Stimulated activated CD8-positive, alpha-beta memory T cell treated with anti-CD3 and anti-CD28 coated beads, Interleukin-7, amount 100 ng/mL, for 1 hour (primary cell): ENCODE data around the gene CHCHD3.

Experiments used
- DNase-seq, 2 donors: peaks; one replicate each; pipeline ENCODE4 v3.0.0-alpha.2; 2020; ENCODE audit warnings: low read depth in 2 of 2

Gene CHCHD3

DNA sequence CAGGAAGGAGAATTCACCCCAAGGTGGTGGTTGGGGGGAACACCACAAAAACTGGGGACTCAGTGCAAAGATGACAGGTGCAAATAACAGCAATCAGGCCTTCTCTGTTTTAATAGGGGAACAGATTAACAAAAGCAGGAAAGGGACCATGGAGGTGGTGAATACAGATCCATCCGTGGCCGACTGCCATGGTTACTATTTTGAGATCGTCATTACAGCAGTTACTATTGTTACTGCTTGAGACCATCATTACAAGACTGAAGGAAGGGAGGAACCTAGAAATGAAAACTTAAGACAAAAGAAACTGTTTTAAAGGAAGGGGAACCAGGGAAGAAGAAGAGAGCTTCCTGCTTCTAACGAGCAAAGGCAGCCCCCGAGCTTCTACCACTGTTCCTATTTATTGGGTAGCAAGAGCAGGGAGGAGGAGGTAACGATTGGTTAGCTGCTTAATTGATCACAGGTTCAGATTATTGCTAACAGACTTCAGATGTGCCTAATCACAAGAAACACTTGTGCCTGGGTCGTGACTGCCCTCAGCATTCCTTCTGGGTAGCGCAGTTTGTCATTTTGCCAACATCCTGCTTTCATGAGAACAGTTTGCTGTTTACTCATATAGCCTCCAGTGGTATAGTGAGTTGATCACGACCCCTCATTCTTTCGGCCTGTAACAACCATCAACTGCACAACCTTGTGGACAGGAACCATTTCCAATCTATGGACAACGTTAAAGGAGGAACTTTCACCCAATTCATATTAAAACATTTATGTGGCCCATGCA is 216.3 kb downstream of the CHCHD3 start:
- no peak for DNase-seq

DNA sequence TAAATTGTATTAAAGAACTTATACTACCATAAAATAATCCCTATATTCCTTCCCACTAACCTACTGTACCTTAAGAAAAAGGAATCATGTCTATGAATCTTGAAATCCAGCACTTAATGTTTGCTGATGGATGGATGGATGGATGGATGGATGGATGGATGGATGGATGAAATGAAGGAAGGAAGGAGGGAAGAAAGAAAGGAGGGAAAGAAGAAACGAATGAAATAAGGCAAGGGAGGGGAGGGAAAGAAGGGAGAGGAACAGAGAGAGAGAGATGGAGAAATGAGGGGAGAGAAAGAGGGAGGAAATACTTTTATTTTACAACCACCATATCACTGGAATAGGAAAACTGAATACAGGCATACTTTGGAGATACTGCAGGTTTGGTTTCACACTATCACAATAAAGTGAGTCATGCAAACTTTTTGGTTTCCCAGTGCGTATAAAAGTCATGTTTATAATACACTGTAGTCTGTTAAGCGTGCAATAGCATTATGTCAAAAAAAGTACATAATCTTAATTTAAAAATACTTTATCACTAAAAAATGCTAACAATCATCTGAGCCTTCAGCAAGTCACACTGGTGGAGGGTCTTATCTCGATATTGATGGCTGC is 219.8 kb downstream of the CHCHD3 start:
- DNase-seq: no peak

GRCh38 chr7:132861424-132861823 is 220.5 kb downstream of the CHCHD3 start:
- DNase-seq: no peak

DNA sequence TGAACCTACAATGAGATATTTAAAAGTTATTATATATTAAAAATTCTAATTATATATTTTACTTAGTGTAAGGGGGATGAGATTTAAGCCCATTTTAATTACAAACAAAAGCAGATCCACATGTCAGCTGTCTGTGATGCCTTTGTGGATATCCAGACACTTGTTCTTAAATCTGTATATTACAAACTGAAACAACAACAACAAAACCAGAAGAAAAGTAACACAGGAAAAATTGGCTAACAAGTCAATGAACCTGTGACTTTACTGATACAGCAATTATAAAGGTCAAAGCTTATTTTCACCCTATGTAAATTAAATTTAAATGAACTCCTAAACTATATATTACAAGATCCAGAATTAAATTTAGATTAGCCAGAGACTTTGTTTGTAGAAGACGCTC is 222.7 kb downstream of the CHCHD3 start:
- no peak for DNase-seq

- no peak for DNase-seq
Observed at GRCh38 chr7:132858760-132859159, 223.1 kb downstream of the CHCHD3 start.

DNA sequence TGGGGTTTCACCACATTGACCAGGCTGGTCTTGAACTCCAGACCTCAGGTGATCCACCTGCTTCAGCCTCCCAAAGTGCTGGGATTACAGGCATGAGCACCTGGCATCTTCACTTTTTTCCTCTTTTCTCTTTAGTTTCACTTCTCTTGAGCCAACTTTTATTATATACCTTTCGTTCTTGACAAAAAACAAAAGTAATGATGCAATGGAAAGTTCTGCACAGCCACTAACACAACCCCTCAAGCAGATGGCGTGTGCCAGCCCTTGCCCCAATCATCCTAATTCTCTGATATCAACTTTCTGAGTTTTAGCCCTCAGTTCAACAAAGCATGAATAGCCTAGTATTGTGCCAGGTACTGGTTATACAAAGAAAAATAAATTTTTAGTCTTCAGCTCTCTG is 223.6 kb downstream of the CHCHD3 start:
- no peak for DNase-seq

GRCh38 chr7:132857703-132858102 is 224.2 kb downstream of the CHCHD3 start:
- DNase-seq: no peak

- DNase-seq: no peak
Observed at GRCh38 chr7:132857031-132857430, 224.9 kb downstream of the CHCHD3 start.

DNA sequence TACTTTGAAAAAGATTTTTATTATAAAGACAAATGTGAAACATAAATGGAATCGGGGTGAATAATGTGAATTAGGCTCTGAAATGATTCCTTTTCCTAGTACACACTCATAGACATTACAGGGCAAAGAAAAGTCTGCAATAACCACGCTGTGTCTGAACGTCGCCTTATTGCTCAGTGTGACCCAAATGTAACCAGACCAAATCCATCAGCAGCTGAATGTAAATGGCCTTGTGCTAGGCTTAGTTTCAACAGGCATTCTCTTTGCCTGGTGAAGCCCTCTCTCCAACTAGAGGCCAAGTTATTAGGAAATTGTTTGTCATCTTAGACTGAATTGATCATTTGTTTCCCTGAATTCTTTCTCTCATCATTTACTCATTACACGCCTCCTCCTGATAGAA is 225.5 kb downstream of the CHCHD3 start:
- no peak for DNase-seq

DNA sequence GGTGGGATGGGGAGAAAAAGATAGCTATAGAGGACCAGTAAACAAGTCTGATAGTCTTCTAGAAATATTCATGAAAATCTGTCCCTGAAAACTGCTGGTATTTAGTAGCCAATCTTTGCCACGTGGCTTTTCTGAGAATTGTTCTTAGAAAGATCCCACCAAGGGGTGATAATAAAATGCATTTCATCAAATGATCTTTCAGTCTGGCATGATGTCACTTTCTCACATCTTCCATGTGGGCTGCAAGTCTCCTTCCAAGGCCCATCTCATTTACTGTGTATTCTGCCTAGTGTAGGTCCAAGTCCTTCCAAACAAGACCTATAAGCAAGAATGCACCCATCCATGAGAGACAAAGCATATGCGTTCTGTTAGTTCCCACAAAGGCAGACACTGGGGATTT is 226.0 kb downstream of the CHCHD3 start:
- no peak for DNase-seq

DNA sequence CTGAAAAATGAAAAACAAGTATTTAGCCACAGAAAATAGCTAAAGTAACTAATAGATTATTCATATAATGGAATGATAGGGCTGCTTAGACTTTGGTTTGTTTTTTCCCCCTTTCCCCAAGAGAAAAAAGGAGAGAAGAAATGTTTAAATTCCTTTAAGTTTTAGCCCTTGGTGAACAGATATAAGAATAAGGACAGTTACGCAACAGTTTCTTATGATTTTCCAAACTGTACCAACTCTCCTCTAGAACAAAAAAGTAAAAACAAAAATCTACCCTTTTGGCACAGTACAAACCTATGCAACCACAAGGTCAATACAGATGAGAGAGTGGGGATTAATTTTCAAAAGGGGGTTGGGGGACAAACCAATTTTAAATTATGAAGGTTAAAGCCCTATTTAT is 227.7 kb downstream of the CHCHD3 start:
- no peak for DNase-seq

DNA sequence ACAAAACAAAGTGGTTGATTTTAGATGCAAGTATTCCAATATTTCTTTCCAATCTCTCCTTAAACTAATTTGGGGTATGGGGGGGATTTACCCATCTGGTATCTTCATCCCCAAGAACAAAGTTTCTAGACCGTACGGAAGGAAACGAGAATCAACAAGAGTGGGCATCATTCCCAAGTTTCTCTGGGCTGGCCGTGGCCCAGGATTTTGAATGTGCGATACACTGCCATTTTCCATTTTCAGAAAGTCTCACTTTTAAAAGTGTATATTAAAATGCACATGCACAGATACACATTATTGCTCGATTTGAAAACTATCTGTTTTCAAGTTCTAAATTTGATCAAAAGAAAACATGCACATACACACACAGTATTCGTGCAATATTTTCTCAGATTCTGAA is 234.5 kb downstream of the CHCHD3 start:
- no peak for DNase-seq

- no peak for DNase-seq
Observed at GRCh38 chr7:132846086-132846485, 235.8 kb downstream of the CHCHD3 start.

GRCh38 chr7:132842478-132842877 is 239.4 kb downstream of the CHCHD3 start:
- no peak for DNase-seq

GRCh38 chr7:132840199-132840598 is 241.7 kb downstream of the CHCHD3 start:
- no peak for DNase-seq

GRCh38 chr7:132838313-132838712 is 243.6 kb downstream of the CHCHD3 start:
- no peak for DNase-seq

DNA sequence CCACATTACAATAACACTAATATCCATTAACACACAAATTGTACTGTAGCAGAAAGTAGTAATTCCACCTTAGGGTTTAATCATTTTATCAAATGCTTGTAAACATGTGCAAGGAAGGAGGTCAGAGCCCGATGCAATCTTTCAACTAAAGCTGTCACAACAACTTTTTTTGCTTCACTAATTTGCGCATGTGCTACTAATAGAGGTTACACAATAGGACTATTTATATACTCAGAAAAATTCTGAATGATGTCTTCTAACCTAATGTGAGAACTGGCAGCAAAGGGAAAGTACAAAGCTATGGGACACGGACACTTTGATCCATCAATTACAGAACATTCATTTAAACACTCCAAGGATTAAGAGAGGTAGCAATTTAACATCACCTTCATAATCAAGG is 244.4 kb downstream of the CHCHD3 start:
- DNase-seq: no peak

DNA sequence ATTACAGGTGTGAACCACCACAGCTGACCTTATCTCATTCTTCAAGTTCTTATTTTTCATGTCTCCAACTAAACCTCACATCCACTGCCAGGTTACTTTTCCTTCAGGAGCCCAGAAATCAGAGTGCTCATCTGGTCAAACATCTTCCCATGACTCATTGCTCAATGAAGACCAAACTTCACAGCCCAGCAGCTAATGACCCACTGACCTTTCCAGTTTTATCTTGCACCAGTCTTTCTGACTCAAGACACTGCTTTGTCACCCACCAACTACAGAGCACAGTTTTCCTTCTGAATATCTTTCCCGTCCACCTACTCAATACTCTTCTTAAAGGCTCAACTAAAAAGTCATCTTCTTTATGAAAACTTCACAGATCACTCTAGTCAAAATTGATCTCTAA is 245.1 kb downstream of the CHCHD3 start:
- DNase-seq: no peak

- DNase-seq: no peak
Observed at GRCh38 chr7:132830941-132831340, 250.9 kb downstream of the CHCHD3 start.

GRCh38 chr7:132828502-132828901 is 253.4 kb downstream of the CHCHD3 start:
- no peak for DNase-seq

GRCh38 chr7:132825932-132826835 is 255.7 kb downstream of the CHCHD3 start:
- no peak for DNase-seq

DNA sequence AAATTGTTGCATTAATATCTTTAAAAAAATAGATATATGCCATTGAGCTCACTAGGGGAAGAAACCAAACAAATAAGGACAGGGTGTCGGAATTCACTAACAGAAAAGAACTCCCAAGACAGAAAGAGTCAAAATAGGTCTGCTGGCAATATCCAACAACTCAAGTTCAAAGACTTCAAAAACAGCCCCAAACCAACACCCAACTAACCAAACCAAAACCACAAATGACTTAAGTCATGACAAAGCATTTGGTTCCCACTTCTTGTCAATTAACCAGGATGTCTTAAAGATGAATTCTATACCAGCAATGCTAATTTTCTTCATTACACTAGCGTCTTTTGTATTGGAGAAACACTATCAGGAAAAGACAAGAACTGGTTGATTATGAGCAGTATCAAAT is 256.7 kb downstream of the CHCHD3 start:
- no peak for DNase-seq

- DNase-seq: no peak
Observed at GRCh38 chr7:132819648-132820047, 262.2 kb downstream of the CHCHD3 start.
